GM12891 (cell line): ENCODE measurements around the gene LRRC15.

Experiments
- PAX5 ChIP-seq: IDR thresholded peaks from 2 replicates; pipeline ENCODE4 v1.6.1; 2011; ENCODE audit warnings: low read length, moderate library complexity, mild to moderate bottlenecking; ENCODE audit not compliant: insufficient read depth, severe bottlenecking
- POLR2A ChIP-seq: IDR thresholded peaks from 2 replicates; pipeline ENCODE4 v1.6.1; 2011; ENCODE audit warnings: low read depth, low read length, control low read depth
- POLR2AphosphoS5 ChIP-seq: IDR thresholded peaks from 2 replicates; pipeline ENCODE4 v1.6.1; 2011; ENCODE audit warnings: low read depth, low read length, control low read depth
- TAF1 ChIP-seq: IDR thresholded peaks from 2 replicates; pipeline ENCODE4 v1.6.1; 2011; ENCODE audit warnings: low read depth, low read length, control low read depth

DNA sequence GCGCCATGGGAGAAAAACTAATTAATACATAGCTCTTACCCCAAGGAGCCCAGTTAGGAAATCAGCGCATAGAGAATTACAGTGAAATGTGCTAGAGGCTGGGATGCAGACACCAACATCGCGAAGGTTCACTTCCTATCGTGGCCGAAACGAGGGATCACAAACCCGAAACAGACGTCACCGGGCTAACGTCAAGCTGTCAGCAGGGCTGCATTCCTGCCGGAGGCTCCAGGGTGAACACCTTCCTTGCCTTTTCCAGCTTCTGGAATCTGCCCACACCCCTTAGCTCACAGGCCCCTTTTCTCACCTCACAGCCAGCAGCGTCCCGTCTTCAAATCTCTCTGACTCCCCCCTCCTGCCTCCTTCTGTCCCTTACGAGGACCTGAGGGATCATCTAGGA is 16.5 kb upstream of the LRRC15 start:
- TF ChIP-seq POLR2A: no peak
- no peak for TF ChIP-seq POLR2AphosphoS5
- no peak for TF ChIP-seq PAX5
- no peak for TF ChIP-seq TAF1
